GM18858 (cell line): ENCODE data around the gene BAZ1A.

ENCODE experiments used
- ATAC-seq: cut with Tn5 transposase; IDR thresholded peaks from one replicate; pipeline ENCODE4 v1.9.1; 2021; ENCODE audit not compliant: unreplicated experiment

BAZ1A gene

DNA sequence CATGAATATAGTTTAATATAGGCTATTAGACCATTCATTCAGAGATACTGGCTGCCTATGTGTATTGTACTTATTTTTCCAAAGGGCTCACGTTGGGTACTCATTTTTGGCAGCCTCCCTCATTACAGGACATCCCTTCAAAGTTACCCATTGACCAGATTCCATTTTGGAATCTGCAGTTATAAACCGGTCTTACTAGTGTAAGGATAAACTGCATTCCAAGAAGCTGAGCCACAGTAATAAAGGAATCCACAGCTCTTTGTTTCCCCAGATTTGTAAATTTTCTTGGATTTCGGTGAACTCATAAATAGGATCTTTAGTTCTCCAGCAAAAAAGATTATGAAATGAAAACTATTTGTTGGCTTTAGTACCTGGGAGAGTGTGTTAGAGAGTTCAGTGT lies 141.9 kb downstream of the BAZ1A start:
- ATAC-seq = no peak

DNA sequence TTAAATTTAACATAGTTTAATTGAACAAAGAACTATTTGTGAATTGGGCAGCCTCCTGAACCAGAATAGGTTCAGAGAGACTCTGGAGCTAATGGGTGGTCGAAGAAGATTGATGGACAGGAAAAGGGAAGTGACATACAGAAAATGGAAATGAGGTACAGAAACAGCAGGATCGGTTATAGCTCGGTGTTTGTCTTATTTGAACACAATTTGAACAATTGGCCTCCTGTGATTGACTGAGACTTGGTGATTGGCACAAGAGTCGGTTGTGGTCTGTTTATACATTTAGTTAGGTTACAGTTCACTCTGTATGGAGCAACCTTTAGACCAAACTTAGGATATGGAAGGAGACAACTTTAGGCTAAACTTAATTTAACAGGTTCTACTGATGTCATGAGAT lies 142.4 kb downstream of the BAZ1A start:
- no peak for ATAC-seq

DNA sequence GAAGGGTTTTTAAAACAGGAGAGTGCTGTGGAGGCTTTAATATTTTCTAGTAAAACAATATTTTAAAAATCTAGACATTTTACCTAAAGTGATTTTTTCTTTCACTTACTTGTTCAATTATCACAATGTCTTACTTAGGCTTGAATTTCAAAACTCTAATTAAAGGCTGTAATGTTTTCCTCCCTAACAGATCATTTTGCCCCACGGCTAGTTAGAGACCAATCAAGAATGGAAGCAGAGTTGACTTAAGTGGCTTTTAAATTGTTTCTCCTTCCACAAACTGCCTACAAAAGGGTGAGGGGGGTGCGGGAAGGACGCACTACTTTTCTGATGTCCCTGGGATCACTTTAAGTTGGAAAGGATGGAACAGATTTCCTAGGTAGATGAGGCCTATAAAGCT lies 151.3 kb downstream of the BAZ1A start:
- no peak for ATAC-seq

DNA sequence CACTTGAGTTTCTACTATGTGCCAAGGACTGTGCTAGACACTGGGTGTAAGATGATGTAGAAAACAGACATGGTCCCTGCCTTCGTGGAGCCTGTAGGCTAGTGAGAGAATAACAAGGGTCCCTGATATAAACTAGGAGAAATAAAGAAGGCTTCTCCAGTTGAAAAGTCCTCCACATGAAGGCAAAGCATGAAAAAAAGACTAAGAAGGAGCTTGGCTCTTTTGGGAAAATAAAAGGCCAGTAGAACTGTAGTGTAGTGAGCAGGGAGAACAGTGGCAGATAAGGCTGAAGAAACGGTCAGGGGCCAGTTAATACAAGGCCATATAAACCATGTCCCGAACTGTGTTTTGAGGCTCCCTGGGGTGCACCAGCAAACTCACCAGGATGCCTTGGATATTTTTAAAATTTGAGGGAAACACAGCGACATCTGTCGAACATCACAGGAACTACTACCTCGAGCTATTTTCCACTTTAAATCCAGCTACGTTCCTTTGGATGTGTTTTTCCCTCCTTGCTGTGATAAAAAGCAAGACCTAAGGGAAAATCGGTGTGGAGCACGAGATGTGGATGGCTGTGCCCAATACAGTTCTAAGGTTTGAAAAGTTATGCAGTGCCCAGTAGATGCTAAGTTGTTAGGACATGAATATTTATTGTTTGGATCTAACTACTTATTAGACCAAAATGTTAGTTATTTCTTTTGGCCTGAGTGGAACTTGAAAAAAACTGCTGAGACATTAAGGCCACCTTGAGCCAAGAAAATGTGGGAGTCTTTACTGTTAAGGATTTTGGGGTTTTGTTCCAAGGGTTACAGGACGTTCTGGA lies 152.2 kb downstream of the BAZ1A start:
- no peak for ATAC-seq

DNA sequence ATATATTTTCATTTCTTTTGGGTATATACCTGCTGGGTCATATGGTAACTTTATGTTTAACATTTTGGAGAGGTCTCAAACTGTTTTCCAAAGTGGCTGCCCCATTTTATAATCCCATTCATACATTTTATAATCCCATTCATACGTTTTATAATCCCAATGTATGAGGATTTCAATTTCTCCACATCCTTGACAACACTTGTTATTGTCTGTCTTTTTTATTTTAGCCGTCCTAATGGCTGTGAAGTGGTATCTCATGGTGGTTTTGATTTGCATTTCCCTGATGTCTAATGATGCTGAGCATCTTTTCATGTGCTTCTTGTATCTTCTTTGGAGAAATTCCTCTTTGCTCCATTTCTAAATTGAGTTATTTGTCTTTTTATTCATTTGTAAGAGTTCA lies 154.0 kb downstream of the BAZ1A start:
- ATAC-seq = no peak

DNA sequence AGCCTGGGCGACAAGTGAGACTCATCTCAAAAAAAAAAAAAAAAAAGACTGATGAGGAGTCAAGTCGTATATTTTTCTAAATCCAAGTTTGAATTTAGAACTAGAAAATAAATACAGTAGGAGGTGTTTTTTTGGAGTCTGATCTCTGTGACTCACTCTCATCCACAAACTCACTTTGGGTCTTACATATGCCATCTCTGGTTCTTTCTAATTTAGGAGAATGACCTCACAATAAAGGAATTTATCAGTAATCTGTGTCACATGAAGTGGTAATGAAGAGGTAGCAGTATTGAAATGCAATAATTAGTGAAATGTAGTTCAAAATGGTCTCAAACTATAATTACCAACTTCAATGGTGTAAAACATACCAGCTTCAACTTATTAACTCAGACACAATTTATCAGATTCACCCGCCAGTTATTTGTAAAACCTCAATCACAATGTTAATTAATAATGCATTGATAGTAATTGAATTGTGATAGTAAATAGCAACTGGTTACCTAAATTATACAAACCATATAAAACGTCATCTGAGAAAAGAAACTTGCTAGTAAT lies 156.3 kb downstream of the BAZ1A start:
- no peak for ATAC-seq

DNA sequence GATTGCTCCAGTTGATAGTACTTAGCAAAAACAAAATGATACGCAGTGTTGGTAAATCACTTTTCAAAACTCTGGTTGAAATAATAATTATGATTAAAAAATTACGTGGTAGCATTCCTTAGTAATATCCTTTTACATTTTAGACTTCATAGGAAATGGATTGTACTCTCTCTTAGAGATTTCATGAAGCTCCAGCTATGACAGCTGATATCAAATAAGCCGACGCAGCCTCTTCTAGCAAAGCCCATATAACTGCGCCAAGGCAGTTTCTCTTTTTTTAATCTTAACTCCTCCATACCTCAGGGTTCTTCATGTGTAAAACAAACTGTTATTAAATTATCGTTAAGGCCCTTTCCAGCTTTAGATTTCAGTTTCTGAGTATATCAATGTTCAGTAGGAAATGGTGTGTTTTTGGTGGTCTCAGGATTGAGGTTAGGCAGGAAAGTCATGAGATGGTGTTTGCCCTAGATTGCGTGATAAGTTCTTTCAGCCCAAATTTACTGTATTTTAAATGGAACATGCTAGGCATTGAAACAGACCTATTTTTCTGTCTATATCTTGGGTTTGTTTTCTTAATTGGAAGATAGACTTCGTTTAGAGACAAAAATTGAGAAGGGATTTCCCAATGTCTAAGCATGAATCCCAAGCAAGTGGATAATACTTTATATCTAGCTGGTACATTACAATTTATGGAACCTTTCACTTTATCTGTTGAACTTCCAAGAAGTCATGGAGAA lies 159.9 kb downstream of the BAZ1A start:
- ATAC-seq = no peak

DNA sequence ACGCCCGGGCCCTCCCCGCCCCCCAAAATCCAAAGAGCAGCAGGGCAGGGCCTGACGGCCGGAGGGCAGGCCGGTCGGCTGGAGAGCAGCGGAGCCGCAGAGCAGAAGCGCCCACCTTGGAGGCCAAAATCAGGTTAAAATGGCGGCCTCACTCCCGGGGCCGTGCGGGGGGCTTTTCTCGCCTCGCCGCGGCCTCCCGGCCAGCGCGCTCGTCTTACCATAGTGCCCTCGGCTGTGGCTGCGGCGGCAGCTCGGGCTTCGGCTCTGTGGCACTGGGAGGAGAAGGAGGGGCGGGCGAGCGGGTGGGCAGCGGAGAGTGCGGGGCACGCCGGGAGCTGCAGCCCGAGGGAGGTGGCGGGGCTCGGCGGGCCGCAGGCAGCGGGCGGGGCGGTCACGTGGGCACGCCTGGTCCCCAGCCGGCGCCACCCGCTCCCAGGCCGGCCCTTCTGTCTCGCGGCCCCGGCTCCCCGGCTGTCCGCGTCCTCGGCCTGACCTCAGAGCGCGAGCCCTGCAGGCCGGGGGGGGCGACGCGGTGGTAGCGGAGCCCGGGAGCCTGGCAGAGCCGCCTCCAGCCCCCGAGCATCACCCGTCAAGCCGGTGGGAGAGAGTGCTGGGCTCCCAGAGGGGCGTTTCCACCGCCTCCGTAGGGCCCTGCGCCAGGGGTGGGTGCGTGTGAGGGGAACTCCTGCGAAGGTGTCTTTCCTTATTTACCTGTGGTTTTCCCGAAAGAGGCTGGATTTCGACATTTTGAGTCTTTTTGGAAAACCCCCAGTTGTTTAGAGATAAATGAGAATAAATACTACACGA lies 160.6 kb downstream of the BAZ1A start, which contains the start of gene CFL2:
CFL2 (minus strand) TSS at position 274 of the 807 bp plus-strand sequence; CDS start at position 221, 53 bp downstream.
- peak; percentile 69 for ATAC-seq

DNA sequence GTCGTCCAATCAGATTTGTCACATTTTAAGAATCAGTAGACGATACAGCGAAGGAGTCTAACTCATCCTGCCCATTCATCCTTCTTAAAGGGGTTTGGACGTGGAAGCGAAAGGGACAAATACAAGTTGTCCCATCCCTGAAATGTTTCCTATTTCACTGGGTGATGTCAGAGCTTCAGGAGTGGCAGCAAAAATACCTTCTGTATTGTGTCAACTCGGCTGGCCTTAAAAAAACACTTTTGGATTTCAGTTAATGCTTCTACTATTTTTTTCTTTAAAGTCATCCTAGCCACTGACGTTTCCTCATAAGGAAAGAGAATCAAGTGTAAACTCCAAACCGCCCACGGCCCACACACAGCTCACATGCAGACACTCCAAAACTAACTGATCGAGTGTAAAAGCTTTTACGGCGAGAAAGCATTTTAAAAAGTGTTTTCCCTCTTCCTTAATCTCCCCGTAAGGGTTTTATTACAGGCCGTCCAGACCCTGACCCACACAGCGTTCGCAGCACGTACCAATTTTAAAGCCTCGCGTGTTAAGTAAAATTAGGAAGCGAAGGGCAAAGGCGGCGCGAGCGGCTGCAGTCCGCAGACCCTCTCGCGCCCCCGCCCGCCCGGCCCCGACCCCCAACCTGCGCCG lies 161.4 kb downstream of the BAZ1A start:
- no peak for ATAC-seq

DNA sequence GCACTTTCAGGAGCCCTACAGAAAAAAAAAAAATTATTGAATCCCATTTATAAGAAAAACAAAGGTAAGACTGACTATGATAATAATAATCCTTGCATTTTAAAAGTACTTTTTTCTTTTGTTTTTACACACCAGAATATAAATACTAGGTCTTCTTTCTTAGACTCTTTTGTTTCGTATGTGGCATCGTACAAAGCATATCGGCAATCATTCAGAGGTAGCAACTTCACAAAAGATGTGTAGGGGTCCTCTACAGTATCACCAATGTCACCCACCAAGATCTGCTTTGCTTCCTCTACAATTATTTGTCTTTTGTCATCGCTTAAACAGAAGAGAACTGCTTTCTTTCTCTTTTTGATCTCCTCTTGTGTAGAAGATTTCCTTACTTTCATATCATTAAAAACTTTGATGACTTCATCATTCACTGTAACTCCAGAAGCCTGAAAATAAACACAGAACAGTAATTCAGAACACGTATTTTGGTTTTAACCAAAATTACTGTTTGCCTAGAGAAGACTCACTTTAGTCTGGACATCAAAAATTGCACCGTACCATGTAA lies 162.0 kb downstream of the BAZ1A start:
- no peak for ATAC-seq

DNA sequence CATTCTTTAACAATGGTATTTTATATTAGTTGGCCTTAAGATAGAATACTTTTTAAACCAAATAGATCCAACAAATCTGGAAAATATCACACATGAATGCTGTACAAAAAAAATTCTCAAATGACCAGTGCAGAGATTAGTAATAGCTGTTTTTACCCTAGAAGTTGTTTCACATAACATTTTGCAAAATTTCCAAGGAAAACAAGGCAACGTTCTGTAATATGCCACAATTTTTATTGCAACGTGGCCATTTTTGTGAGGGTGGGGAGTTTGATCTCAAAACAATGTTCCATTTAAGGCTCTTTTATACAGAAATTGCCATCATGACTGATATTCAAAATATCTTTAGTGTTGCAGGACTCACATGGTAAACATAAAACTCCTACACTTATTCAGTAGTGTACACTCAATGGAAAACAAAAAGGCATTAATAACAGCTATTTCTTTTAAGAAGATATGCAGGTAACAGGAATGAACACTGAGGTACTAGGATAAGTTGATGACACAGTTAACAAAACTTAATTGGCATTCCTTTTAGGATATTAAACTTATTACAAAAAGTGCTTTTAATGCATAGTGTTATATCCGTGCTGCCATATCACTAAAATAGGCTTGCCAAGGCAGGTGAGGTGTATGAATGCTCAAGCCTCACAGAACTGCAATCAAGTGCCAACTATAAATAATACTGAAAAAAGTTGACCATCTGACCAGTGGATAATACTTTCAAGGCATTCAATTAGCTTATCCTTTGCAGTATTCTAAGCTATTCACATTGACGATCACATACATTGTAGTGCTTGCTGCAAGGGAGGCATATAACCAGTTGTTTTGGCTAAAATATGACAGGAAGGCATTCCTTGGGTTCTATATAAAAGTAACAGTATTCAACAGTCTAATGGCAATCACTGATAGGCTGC lies 163.1 kb downstream of the BAZ1A start:
- no peak for ATAC-seq

DNA sequence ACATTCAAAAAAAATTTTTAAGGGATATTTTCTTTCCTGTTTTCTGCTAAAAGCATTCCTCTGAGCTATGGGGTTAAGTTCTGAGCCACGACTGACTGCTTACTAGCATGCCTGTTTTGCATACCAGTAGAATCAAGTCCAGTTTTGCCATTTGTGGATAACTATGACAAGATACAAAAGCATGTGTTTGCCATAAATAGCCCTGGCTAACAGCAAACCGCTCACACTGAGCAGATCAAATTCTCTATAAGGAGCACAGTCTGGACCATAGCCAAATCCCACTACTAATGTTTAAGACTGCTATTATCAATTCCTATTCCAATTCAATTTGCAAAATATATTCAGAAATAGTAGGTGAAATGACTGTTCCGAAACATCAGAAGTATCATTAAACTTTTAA lies 164.0 kb downstream of the BAZ1A start:
- peak; percentile 60 for ATAC-seq

DNA sequence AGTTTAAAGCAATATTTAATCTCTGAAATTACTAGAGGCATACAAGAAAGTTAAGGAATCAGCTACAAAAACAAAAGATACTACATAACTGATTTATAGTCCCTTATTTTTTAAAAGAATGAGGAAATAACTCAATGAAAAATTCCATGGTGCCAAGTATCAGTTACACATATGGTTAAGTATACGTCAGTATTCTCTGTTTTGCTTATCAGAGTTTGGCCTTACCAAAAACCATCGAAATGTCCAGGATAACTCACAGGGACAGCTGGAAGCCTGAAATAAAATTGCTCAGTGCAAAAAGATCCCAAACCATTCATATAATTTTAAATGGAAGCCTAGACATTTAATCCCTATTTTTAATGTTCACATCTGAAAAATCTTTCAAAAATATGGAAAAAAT lies 164.4 kb downstream of the BAZ1A start:
- no peak for ATAC-seq

DNA sequence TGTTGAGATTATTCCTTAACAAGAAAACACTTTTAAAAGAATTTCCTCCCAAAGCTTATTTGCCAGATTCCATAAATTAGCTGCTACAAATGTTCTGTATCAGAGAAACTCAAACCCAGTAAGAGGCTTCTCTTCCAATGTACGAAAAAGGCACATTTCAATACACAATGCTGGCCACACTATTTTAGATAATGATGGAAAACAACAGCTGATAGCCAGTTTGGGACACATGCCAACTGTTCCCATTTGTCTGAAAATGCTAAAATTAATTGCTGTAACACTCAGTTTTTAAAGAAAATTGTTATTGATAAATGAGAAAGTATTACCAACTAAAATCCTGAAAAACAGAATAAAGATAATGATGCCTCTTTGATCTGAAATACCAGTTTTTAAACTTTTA lies 165.2 kb downstream of the BAZ1A start:
- ATAC-seq = no peak

DNA sequence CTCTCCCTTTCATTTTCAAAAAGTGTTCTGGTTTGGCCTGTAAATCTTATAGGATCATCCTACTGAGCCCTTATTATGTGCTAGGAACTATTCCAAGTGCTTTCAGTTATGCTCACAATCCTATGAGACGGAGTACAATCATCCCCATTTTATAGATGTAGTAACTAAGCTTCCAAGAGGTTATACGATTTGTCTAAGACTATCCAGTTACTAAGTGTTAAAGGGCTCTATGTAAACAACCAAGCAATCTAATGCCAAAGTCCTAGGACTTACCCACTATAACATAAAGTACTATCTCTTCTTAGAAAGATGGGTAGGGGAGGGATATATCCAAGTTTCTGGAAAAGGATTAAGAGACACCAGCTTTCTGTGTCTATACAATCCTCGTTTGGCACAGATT lies 167.4 kb downstream of the BAZ1A start:
- no peak for ATAC-seq
